Caco-2 (cell line): Measurements from ENCODE around the gene PPP1R37. TPM values are rescaled to one million over a fixed set of nuclear protein-coding genes. Genes with fewer than 3 reads are reported as not detected.

Experiments
- BruUV-seq: library from RNA; stranded (reverse); fragments of 400-500 nt; replicated peaks from 2 replicates; lab custom pipeline; 2021; lab: Mats Ljungman, UMichigan
- CTCF ChIA-PET: fragments of 300-600 bp; sonication (Branson Sonifier 250); formaldehyde crosslinking; loops from one replicate; lab custom pipeline; 2022; ENCODE audit warnings: antibody characterized with exemption; lab: Charles Lee
- POLR2A ChIA-PET: fragments of 300-600 bp; sonication (Branson Sonifier 250); formaldehyde crosslinking; loops from one replicate; lab custom pipeline; 2022; ENCODE audit warnings: antibody characterized with exemption; lab: Charles Lee
- DNase-seq, 2 experiments: peaks; one replicate each; pipeline versions ENCODE4 v3.0.0 to v3.0.0-alpha.2; 2020 to 2022
- H3K27me3 ChIP-seq: replicated peaks from 2 replicates; pipeline ENCODE4 v1.6.0; 2011; ENCODE audit warnings: low read length; ENCODE audit not compliant: control insufficient read depth, insufficient read depth
- H3K36me3 ChIP-seq: 2 replicates; pipeline ENCODE4 v1.5.1; 2011; ENCODE audit warnings: low read length; ENCODE audit not compliant: control insufficient read depth, insufficient read depth
- H3K4me1 ChIP-seq: fragments of 250-450 bp; sonication (Bioruptor Pico); 2 replicates; pipeline ENCODE4 v1.5.1; 2020; ENCODE audit warnings: mild to moderate bottlenecking
- H3K4me3 ChIP-seq: 2 replicates; pipeline ENCODE4 v1.5.1; 2011; ENCODE audit warnings: low read depth, mild to moderate bottlenecking, control low read depth, low read length
- H3K9me3 ChIP-seq: fragments of 250-450 bp; sonication (Bioruptor Pico); 2 replicates; pipeline ENCODE4 v1.5.1; 2020; ENCODE audit warnings: mild to moderate bottlenecking, moderate library complexity
- H3K27ac Mint-ChIP-seq: one replicate; pipeline ENCODE4 v1.8.0; 2022; ENCODE audit warnings: mixed read lengths; ENCODE audit not compliant: unreplicated experiment
- H3K27me3 Mint-ChIP-seq: one replicate; pipeline ENCODE4 v1.8.0; 2022; ENCODE audit warnings: mixed read lengths; ENCODE audit not compliant: insufficient read depth, unreplicated experiment
- H3K36me3 Mint-ChIP-seq: one replicate; pipeline ENCODE4 v1.8.0; 2022; ENCODE audit warnings: mild to moderate bottlenecking, mixed read lengths; ENCODE audit not compliant: insufficient read depth, unreplicated experiment
- H3K4me1 Mint-ChIP-seq: one replicate; pipeline ENCODE4 v1.8.0; 2022; ENCODE audit warnings: low read depth, mixed read lengths; ENCODE audit not compliant: unreplicated experiment
- H3K4me3 Mint-ChIP-seq: one replicate; pipeline ENCODE4 v1.8.0; 2022; ENCODE audit warnings: mild to moderate bottlenecking, moderate library complexity, mixed read lengths; ENCODE audit not compliant: unreplicated experiment
- H3K9me3 Mint-ChIP-seq: one replicate; pipeline ENCODE4 v1.8.0; 2022; ENCODE audit warnings: mixed read lengths; ENCODE audit not compliant: unreplicated experiment
- CTCF ChIP-seq, 2 experiments: fragments of 200-600 bp in 1 of 2; IDR thresholded peaks; 1 replicate in 1 of 2; 2 replicates in 1 of 2; pipeline versions ENCODE4 v1.5.1 to v1.8.0; 2011 to 2022; ENCODE audit warnings: antibody characterized with exemption in 1 of 2, control low read depth in 1 of 2, inconsistent platforms in 1 of 2, low read depth in 1 of 2, low read length in 1 of 2, mild to moderate bottlenecking in 1 of 2, moderate library complexity in 1 of 2; ENCODE audit not compliant: insufficient read depth in 1 of 2, severe bottlenecking in 1 of 2, unreplicated experiment in 1 of 2
- intact Hi-C: fragments of 100-400 bp; cut with micrococcal nuclease; formaldehyde crosslinking; loops from one replicate; pipeline ENCODE4 v1.10.0; 2022; ENCODE audit not compliant: unreplicated experiment
- total RNA-seq: library from RNA; stranded (reverse); gene quantifications from 2 replicates; pipeline ENCODE4 v1.2.3, GENCODE V29; 2022

PPP1R37 gene
- total RNA-seq, 1 experiment from 2014 or later, result 42.1 TPM

DNA sequence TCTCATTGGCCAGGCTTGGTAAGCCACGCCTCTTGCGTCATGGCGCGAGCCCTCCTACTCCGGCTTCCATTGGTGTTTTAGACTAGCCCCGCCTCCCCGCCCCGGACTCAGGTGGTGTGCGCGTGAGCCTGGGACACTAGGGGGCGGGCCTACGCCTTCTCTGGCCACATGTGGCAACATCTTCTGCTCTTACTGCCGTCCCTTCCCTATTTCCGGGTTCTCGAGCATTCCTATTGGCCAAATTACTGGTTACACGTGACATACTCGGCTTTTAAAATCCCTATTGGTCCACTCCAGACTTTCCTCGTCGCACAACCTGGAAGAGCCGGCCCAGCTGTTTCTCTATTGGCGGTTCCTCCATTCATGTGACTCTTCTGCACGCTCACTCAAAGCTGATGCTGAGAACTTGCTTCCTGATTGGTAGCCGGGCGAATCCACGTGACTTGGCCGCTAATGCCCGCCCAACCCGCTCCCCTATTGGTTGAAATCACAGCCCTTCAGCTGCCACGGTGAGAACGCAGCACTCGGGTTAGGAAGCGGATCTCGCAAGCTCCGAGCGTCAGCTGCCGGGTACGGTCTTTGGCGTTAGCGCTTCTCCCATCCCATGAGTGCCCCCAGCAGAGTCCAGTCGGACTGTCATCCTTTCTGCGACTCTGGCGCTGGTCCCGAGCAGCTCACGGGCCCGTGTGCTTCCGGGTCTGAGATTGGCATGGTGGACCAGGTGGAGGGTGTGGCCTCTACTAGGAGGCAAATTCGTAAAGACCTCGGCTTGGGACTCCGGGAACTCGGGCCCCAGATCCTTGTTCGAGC is 85.5 kb downstream of the PPP1R37 start, which contains the start of gene BLOC1S3:
TSS of gene BLOC1S3 (plus strand) at position 523 of the 810 bp plus-strand sequence. CDS start 513 bp downstream, outside the sequence.
- CTCF ChIA-PET, result interaction anchor here (0.6 to 2.2 kb wide), 22 partner anchors 8 to 371 kb away, joined by 3 to 17 read pairs (median 3); partner anchors contain the start of gene NKPD1

GRCh38 chr19:45179072-45179891 is 86.3 kb downstream of the PPP1R37 start:
- no peaks in the 10 kb centered on the region for H3K27me3 Mint-ChIP-seq
- Histone ChIP-seq H3K4me1 (no peaks in the 10 kb centered on the region), H3K9me3 (no peaks in the 10 kb centered on the region), H3K4me3 (peak overlapping the region; percentile 77), H3K36me3 (no peaks in the 10 kb centered on the region), H3K27me3 (no peaks in the 10 kb centered on the region)
- H3K4me1 Mint-ChIP-seq, result peaks cover 11% of the 10 kb centered on the region
- TF ChIP-seq CTCF (IDR thresholded peaks at IDR 0.05; ENCODE audit: insufficient read depth in 1 of 2, low read depth in 1 of 2, low read length in 1 of 2, severe bottlenecking in 1 of 2, unreplicated experiment in 1 of 2), result no peak
- peak in 1 of 2 experiments; percentile 57 for DNase-seq
- peaks cover 28% of the 10 kb centered on the region for H3K36me3 Mint-ChIP-seq
- ChIA-PET CTCF (interaction anchor here (0.6 to 2.2 kb wide), 13 partner anchors 14 to 370 kb away, joined by 3 to 17 read pairs (median 5); partner anchors contain the start of gene NKPD1), POLR2A (interaction anchor here (0.7 to 2.1 kb wide), 6 partner anchors 19 to 225 kb away, joined by 3 to 19 read pairs (median 6); partner anchors contain the start of genes NKPD1 and PPP1R37)
- peak overlapping the region; percentile 88 for H3K27ac Mint-ChIP-seq
- H3K4me3 Mint-ChIP-seq, result peak overlapping the region; percentile 85
- intact Hi-C loops, result loop anchor here (2.0 to 5.0 kb wide), 3 partner anchors 18 to 228 kb away; partner anchors contain the start of genes NKPD1, POLR1G and PPP1R13L
- BruUV-seq, result no TSS peak
- H3K9me3 Mint-ChIP-seq, result no peaks in the 10 kb centered on the region

More for the DNA sequence above, 85.5 kb downstream of the PPP1R37 start, which contains the start of gene BLOC1S3:
- Histone ChIP-seq H3K27me3 (no peaks in the 10 kb centered on the region), H3K4me1 (no peaks in the 10 kb centered on the region), H3K36me3 (no peaks in the 10 kb centered on the region), H3K4me3 (peak within 1 kb of the TSS; percentile 77), H3K9me3 (no peaks in the 10 kb centered on the region)
- intact Hi-C loops, result loop anchor here (1.0 to 5.0 kb wide), 5 partner anchors 18 to 229 kb away; partner anchors contain the start of genes NKPD1, POLR1G and PPP1R13L
- BruUV-seq, result no TSS peak
- peak; percentile 45 to 56 for TF ChIP-seq CTCF (IDR thresholded peaks at IDR 0.05; ENCODE audit: insufficient read depth in 1 of 2, low read depth in 1 of 2, low read length in 1 of 2, severe bottlenecking in 1 of 2, unreplicated experiment in 1 of 2)
- POLR2A ChIA-PET, result interaction anchor here (0.5 to 2.1 kb wide), 9 partner anchors 11 to 514 kb away, joined by 3 to 19 read pairs (median 4); partner anchors contain the start of genes NKPD1, PPP1R37, QPCTL and SNRPD2
- Mint-ChIP-seq H3K27ac (peak within 1 kb of the TSS; percentile 88), H3K9me3 (no peaks in the 10 kb centered on the region), H3K4me1 (peaks cover 11% of the 10 kb centered on the region), H3K4me3 (peak within 1 kb of the TSS; percentile 85), H3K27me3 (no peaks in the 10 kb centered on the region), H3K36me3 (peaks cover 28% of the 10 kb centered on the region)
- DNase-seq, result peak; percentile 100
